SK-N-MC (cell line): ENCODE results near the gene KLHL6.

Source experiments
- EZH2 ChIP-seq: fragments of 200-600 bp; sonication (generic); IDR thresholded peaks from one replicate; pipeline ENCODE4 v1.6.1; 2017; ENCODE audit warnings: antibody characterized with exemption
- FOXP2 ChIP-seq: optimal IDR thresholded peaks from 2 replicates; pipeline ENCODE3; 2011; ENCODE audit warnings: mild to moderate bottlenecking, moderate library complexity; ENCODE audit not compliant: insufficient read depth; ENCODE audit errors: extremely low read length, control extremely low read depth
- POLR2AphosphoS5 ChIP-seq: IDR thresholded peaks from 2 replicates; pipeline ENCODE4 v1.6.1; 2012; ENCODE audit warnings: mild to moderate bottlenecking, low read depth, low read length, borderline replicate concordance

GRCh38 chr3:183560607-183561006 lies 5.1 kb upstream of the KLHL6 start:
- no peak for TF ChIP-seq POLR2AphosphoS5
- no peak for TF ChIP-seq EZH2
- TF ChIP-seq FOXP2 = no peak
